Ureter (tissue), 1 donor: ENCODE results near the gene C12orf57. TPM values are rescaled to one million over a fixed set of nuclear protein-coding genes. Genes with fewer than 3 reads are reported as not detected.

Experiments used
- DNase-seq: peaks from one replicate; pipeline ENCODE4 v3.0.0-alpha.2; 2020; ENCODE audit warnings: low spot score
- total RNA-seq: library from RNA; stranded (reverse); gene quantifications from one replicate; pipeline ENCODE4 v1.2.4, GENCODE V29; 2023
- donor health status: DM: yes; HTN: yes; CAD: no.

C12orf57 gene
- total RNA-seq, 1 donor from 2014 or later: 172 TPM

GRCh38 chr12:6964605-6965025 is 20.8 kb downstream of the C12orf57 start:
- no peak for DNase-seq

DNA sequence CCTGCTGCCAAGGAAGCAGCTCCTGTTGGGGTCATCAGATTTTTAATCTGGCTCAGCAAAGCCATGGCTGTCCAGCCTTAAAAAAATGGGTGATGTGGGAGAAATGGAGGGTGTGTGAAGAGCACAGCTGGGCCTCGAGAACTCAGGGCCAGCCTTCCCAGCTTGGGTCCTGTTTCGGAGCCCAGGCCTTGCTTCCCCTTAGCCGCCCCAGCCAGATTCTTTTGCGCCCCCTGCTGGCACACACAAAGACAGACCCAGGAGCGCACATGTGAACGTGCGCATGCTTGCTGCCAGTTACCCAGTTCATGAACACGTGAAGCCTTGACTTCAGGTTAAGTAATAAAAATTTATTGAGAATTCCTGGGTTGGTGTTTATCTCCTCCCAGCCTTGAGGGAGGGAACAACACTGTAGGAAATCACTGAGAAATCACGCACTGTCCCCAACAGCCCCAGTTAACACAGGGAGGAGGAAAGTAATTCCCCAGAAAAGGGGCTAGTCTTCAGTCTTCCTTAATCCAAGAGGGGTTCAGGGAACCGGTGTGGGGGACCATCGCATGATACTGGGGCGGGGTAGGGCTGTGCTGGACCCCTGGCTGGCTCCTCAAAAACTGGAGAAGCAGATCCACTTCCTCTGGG is 21.3 kb downstream of the C12orf57 start:
- peak; percentile 93 for DNase-seq

GRCh38 chr12:6965714-6966113 is 21.9 kb downstream of the C12orf57 start:
- DNase-seq: no peak

DNA sequence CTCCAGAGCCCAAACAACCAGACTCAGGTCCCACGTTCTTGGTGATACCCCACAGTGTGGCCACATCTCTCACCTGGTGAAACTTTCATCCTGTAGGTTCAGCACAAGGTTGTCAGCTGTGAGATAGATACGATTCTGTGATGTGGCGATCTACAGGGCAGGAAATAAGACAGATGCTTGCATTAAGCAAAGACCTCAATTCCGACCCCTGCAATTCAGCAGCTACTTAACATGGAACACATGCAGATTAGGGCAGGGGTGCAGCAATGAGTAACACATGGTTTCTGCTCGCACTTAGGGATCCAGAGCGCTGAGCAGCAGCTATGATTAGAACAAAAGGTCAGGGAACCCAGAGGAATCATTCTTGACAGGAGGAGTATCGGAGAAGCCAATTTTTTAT is 22.5 kb downstream of the C12orf57 start:
- no peak for DNase-seq

DNA sequence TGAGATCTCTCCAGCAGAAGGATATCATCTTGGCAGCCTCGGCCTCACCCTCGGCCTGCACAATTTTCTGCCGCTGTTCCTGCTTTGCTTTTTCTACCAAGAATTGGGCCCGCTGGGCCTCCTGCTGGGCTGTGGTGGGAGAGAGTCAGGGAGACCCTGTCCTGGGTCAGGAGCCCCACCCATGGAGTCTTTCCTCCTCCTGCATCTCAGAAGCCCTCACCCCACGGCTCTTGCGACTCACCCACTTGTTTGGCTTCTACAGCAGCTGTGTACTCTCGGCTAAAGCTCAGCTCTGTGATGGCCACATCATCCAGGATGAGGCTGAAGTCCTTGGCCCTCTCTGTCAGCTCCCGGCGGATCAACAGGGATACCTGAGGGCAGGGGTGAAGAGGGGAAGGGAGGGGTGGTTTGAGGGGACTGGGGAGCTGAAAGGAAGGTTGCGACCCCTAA is 23.9 kb downstream of the C12orf57 start:
- DNase-seq: no peak

DNA sequence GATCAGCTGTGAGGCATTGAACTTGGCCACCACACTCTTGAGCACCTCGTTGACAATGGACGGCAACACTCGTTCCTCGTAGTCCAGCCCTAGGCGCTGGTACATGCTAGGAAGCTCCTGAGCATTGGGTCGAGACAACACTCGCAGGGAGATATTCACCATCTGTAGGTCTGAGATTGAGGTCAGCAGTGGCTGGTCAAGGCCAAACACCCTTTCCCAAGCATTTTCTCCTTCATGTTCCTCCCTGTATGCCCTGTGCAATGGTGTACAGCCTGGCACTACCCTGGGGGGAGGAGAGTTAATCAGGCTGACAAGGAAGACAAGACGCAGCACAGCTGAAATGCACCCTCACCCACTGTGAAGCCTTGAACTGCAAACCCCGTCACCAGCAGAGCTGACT is 24.6 kb downstream of the C12orf57 start:
- no peak for DNase-seq

DNA sequence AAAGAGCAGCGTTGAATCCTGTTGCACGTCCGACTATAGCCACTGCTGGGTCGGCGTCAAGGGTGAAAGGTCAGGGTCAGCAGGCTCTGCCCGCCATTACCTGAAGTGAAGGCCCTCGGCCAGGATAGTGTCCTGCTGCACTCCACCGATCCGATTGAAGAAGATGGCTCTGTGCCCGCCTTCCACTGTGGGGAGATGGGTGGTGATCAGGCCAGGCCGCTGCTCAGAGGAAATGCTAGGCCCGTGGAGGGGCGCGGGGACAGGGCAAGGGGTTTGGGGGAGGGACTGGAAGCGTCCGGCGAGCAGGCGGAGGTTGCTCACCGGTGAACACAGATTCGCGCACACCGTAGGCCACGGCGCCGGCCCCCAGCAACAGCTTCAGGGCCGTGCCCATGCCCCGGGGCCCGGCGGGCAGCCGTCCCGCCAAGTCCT is 26.3 kb downstream of the C12orf57 start:
- DNase-seq: no peak

DNA sequence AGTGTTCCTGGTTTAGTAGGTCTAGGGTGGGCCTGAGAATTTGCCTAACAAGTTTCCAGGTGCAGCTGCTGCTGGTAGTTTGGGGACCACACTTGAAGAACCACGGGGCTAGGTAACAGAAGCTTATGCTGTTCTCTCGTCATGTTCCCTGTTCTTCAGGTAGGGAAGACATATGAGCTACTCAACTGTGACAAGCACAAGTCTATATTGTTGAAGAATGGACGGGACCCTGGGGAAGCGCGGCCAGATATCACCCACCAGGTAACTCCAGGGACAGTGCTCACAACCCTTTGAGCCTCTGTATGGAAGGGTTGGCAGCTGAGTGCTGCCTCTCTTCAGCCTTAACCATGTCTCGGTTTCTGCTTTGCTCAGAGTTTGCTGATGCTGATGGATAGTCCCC is 30.4 kb downstream of the C12orf57 start:
- DNase-seq: no peak

- no peak for DNase-seq
Observed at GRCh38 chr12:6975297-6976032, 31.6 kb downstream of the C12orf57 start.

DNA sequence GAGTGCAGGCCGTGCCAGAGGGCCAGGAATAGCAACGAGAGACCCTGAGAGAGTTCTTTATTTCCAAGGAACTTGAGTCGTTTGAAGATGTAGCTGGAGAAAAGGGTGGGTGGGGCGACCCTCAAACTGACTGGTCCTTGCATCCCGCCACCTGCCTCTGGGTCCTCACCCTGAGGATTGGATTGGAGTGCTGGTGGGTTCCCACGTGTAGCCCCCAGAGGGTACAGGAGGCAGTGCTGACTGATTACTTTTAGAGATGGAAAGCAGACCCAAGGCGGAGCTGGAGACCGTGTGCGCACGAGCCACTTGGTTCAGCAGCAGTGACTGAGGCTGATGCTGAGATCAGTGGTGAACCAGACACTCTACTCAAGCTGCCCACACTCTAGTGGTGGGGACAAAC is 33.8 kb downstream of the C12orf57 start:
- DNase-seq: no peak

- DNase-seq: no peak
Observed at GRCh38 chr12:6978188-6978587, 34.4 kb downstream of the C12orf57 start.

DNA sequence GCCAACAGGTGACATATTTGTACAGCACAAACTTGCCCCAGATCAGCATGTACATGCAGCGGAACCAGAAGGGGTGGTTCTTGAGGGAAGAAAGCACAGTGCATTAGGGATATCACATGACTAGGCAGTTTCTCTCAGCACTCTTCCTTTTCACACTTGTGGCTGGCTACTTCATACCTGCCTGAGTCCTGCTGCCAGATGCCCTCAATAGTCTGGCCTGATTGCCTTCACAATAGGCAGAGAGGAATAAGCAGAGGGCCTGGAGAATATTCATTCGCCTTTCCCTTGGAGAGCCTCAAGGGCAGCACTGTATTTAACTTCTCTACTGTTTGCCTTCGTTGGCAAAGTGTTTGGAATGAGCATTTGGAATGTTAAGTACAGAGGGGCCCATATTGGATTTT is 34.8 kb downstream of the C12orf57 start:
- DNase-seq: no peak

DNA sequence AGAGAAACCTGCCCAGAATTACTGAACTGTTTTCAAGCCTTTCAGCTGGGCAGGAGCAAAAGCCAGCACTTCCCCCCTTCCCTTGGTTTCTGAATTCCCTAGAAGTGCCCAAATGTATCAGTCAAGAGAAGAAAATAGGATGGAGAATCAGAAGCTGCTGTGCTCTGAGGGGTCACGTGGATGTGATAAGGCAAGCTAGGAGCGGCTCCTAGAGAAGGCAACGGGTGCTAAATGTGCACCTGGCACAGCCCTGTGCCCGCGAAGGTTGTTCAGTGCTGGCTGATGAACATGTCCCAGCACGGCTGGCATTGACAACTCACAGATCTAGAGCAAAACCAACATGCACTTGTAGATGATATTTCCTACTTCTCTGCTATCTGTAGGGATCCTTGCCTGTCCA is 35.2 kb downstream of the C12orf57 start:
- no peak for DNase-seq

DNA sequence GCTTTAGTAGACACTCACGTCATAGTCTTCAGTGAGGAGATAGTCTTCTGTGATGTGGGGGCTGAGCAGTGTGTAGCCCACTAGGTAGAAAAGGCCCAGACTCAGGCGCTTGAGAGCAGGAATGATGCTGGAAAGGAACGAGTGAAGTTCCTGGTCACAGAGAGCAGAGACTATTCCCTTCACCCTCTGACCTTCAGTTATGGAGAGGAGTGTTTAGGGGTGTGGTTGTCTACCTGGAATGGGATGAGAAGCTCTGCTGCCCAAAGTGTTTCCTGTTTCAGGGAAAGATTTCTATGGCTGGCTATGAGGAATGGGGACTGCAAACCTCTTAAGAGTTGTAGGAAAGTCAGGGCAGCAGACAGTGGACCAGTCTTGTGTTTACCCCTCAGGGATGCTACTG is 35.6 kb downstream of the C12orf57 start:
- DNase-seq: no peak

- DNase-seq: no peak
Observed at GRCh38 chr12:6980075-6980474, 36.3 kb downstream of the C12orf57 start.

GRCh38 chr12:6980740-6981139 is 36.9 kb downstream of the C12orf57 start:
- DNase-seq: no peak

GRCh38 chr12:6981152-6982052 is 37.6 kb downstream of the C12orf57 start:
- DNase-seq: no peak

DNA sequence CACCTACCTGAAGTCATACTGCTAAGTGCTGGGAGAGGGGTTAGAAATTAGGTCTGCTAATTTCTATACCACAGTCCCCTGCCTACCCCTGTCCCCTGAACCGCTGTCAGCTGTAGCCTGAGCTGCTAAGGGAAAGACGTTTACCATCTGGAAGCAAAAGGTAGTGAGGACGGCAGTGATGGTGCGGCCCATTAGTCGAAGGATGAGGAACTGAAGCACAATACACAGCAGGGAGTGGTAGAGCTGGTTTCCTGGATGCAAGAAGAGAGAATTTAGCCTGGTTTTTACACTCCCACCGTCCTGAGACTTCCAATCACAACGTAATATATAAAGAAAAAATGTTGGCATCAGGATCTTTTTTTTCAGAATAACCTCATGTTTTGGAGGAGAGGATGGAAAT is 38.7 kb downstream of the C12orf57 start:
- no peak for DNase-seq

DNA sequence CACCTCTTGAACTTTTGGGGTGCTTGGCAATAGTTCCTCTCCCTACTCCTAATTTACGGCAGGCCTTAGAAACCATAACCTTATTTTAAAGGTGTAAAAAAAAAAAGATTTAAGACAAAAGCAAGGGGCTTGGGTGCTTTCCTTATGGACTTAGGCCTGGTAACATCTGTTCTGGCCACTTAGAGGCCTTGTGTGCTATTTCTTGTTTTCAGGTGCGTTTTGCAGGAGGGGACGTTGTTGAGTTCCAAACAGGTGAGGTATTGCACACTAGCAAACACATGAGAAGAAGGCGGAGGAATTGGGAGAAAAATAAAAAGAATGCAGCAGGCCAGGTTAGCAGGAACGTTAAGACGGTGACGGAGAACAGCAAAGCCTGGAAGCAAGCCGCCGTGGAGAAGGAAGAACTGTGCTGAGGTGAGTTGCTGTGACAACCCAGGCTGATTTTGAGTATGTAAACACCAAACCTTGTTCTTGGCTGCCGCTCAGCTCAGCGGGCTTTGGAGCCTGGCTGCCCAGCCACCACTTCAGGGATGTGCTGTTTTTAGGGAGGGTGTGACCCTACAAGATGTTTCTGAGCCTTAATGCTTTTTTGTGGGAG is 44.2 kb downstream of the C12orf57 start:
- DNase-seq: peak; percentile 73
